ENCODE data around the gene APOL2. TPM values are rescaled to one million over a fixed set of nuclear protein-coding genes. Genes with fewer than 3 reads are reported as not detected.
A peak's percentile ranks its signal among the peaks of the same experiment; 100 is the strongest.
"Not testable (repeated sequence)": the region's sequence is repeated elsewhere in the genome, so short reads cannot be mapped to it uniquely, and the experiment has no call there.

Gene APOL2
- total RNA-seq, 1 donor from 2014 or later: 19.3 TPM

DNA sequence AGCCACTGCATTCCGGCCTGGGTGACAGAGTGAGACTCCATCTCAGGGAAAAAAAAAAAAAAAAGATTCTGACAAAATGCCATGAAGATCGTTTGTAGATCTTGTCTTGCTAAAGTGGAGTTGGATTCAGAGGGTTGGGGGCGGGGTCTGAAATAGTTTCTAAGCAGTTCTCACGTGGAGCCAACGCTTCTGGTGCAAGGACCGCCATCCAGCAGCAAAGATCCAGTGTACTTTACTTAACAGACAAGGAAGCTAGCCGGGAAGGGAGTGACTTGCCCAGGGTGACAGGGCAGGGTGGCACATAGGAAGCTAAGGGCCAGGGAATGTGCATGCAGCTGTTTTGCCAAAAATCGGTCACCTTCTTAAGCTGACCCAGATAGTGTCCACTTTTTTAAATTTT lies 41.1 kb upstream of the APOL2 start:
- no peaks in the 10 kb centered on the region for H3K9me3 Mint-ChIP-seq (ENCODE audit: low read depth)
- peaks cover 17% of the 10 kb centered on the region for H3K36me3 Mint-ChIP-seq (ENCODE audit: insufficient read depth)
- no peak overlapping the region for H3K27ac Mint-ChIP-seq
- no peaks in the 10 kb centered on the region for H3K27me3 Mint-ChIP-seq
- H3K4me3 Mint-ChIP-seq (ENCODE audit: low read depth): no peak overlapping the region
- no peaks in the 10 kb centered on the region for H3K4me1 Mint-ChIP-seq (ENCODE audit: low read depth)
- DNase-seq (ENCODE audit: low spot score, unreplicated experiment): no peak
- TF ChIP-seq, protein P1, sequence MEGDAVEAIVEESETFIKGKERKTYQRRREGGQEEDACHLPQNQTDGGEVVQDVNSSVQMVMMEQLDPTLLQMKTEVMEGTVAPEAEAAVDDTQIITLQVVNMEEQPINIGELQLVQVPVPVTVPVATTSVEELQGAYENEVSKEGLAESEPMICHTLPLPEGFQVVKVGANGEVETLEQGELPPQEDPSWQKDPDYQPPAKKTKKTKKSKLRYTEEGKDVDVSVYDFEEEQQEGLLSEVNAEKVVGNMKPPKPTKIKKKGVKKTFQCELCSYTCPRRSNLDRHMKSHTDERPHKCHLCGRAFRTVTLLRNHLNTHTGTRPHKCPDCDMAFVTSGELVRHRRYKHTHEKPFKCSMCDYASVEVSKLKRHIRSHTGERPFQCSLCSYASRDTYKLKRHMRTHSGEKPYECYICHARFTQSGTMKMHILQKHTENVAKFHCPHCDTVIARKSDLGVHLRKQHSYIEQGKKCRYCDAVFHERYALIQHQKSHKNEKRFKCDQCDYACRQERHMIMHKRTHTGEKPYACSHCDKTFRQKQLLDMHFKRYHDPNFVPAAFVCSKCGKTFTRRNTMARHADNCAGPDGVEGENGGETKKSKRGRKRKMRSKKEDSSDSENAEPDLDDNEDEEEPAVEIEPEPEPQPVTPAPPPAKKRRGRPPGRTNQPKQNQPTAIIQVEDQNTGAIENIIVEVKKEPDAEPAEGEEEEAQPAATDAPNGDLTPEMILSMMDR (IDR thresholded peaks at IDR 0.05; ENCODE audit: unreplicated experiment): no peak

DNA sequence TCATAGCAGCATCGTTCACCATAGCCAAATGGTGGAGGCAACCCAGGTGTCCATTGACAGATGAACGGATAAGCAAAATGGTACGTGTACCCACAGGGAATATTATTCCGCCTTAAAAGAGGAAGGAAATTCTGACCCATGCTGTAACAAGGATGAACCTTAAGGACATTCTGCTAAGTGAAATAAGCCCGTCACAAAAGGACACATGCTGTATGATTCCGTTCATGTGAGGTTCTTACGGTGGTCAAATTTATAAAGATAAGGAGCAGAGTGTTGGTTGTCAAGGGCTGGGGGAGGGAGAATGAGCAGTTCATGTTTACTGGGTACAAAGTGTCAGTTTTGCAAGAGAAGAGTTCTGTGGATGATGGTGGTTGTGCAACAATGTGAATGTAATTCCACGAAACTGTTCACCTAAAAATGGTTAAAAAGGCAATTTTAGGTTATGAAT lies 39.9 kb upstream of the APOL2 start:
- Mint-ChIP-seq H3K36me3 (ENCODE audit: insufficient read depth) (peaks cover 16% of the 10 kb centered on the region), H3K4me1 (ENCODE audit: low read depth) (no peaks in the 10 kb centered on the region), H3K9me3 (ENCODE audit: low read depth) (no peaks in the 10 kb centered on the region), H3K4me3 (ENCODE audit: low read depth) (no peak overlapping the region), H3K27me3 (no peaks in the 10 kb centered on the region), H3K27ac (no peak overlapping the region)
- no peak for DNase-seq (ENCODE audit: low spot score, unreplicated experiment)
- TF ChIP-seq, protein P1 (IDR thresholded peaks at IDR 0.05; ENCODE audit: unreplicated experiment): no peak

DNA sequence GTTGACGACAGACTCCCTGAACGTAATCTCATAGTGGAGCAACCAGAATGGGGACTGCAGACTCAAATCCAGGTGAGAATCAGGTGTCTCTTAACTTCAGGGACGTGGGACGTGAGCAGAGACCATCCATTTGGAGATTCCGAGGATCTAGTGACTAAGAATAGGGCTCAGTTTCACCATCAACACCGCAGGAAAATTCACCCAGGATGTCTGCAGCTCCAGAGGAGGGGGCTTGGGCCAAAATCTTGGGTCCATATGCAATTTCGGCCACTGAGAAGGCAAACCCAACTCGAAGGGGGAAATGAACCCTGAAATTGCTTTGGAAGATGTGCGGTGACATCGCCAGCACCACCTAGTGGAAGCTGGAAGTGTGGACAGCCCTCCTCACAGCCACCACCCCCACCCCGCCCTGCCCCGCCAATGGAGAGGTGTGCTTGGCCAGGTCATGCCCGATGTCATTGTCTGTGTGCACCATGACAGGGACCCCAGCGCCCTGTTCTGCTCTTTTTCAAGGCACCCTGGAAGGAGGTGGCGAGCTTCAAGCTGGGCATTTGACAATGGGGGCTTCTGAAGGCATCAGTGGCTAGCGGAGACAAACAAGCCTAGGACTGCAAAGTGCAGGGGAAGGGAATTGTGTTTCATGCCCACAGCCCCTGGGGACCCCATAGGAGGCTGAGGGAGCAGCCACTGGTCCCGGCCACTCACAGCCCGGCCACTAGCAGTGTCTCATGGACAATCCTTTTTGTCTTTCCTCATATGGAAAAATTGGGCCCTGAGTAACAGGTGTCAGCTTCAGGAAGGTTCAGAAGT lies 38.4 kb upstream of the APOL2 start:
- Mint-ChIP-seq H3K36me3 (ENCODE audit: insufficient read depth) (peaks cover 13% of the 10 kb centered on the region), H3K27me3 (no peaks in the 10 kb centered on the region), H3K9me3 (ENCODE audit: low read depth) (no peaks in the 10 kb centered on the region), H3K4me1 (ENCODE audit: low read depth) (no peaks in the 10 kb centered on the region), H3K4me3 (ENCODE audit: low read depth) (no peak overlapping the region), H3K27ac (no peak overlapping the region)
- TF ChIP-seq, protein P1 (IDR thresholded peaks at IDR 0.05; ENCODE audit: unreplicated experiment): peak; percentile 77
- DNase-seq (ENCODE audit: low spot score, unreplicated experiment): peak; percentile 28

DNA sequence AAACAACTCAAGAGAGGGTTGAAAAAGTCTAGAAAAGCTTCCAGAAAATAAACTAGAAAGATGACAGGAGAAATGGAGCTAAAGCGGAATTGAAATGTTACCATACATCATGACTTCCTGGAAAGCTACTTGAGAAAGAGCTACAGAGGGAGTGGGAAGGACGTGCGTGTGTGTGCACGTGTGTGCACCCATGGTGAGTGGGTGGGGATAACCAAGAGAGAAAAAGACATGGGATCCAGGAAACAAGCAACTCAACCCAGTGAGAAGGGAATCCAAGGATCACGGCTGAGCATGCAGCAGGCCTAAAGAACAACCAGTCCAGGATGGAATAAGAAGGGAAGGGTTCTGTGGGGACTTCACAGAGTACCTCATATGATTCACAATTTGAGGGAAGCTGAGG lies 35.2 kb upstream of the APOL2 start:
- H3K4me3 Mint-ChIP-seq (ENCODE audit: low read depth): no peak overlapping the region
- peaks cover 1% of the 10 kb centered on the region for H3K36me3 Mint-ChIP-seq (ENCODE audit: insufficient read depth)
- H3K9me3 Mint-ChIP-seq (ENCODE audit: low read depth): no peaks in the 10 kb centered on the region
- H3K4me1 Mint-ChIP-seq (ENCODE audit: low read depth): no peaks in the 10 kb centered on the region
- DNase-seq (ENCODE audit: low spot score, unreplicated experiment): no peak
- TF ChIP-seq, protein P1 (IDR thresholded peaks at IDR 0.05; ENCODE audit: unreplicated experiment): no peak
- H3K27ac Mint-ChIP-seq: peak overlapping the region; percentile 29
- H3K27me3 Mint-ChIP-seq: no peaks in the 10 kb centered on the region

DNA sequence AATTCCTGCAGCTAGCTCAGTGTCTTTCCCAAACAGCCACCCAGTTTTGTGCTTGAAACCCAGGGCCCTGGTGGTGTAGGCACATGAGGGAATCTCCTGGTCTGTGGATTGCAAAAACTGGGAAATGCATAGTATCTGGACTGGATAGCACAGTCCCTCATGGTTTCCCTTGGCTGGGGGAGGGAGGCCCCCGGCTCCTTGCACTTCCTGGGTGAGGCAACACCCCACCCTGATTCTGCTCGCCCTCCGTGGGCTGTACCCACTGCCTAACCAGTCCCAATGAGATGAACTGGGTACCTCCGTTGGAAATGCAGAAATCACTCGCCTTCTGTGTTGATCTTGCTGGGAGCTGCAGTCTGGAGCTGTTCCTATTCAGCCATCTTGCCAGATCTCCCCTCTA lies 32.6 kb upstream of the APOL2 start:
- not testable (repeated sequence) for H3K9me3 Mint-ChIP-seq (ENCODE audit: low read depth); H3K4me1 Mint-ChIP-seq (ENCODE audit: low read depth); H3K27me3 Mint-ChIP-seq

DNA sequence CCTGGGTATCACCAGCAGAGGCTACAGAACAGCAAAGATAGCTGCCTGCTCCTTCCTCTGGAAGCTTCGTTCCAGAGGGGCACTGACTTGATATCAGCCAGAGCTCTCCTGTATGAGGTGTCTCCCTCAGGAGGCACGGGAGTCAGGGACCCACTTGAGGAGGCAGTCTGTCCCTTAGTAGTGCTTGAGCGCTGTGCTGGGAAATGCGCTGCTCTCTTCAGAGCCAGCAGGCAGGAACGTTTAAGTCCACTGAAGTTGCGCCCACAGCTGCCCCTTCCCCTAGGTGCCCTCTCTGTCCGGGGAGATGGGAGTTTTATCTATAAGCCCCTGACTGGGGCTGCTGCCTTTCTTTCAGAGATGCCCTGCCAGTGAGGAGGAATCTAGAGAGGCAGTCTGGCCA lies 31.9 kb upstream of the APOL2 start:
- not testable (repeated sequence) for DNase-seq (ENCODE audit: low spot score, unreplicated experiment); H3K27me3 Mint-ChIP-seq; H3K9me3 Mint-ChIP-seq (ENCODE audit: low read depth); H3K4me3 Mint-ChIP-seq (ENCODE audit: low read depth); H3K4me1 Mint-ChIP-seq (ENCODE audit: low read depth); H3K36me3 Mint-ChIP-seq (ENCODE audit: insufficient read depth)
- peak overlapping the region; percentile 10 for H3K27ac Mint-ChIP-seq

More for the DNA sequence above, 32.6 kb upstream of the APOL2 start:
- not testable (repeated sequence) for H3K27ac Mint-ChIP-seq; H3K36me3 Mint-ChIP-seq (ENCODE audit: insufficient read depth); DNase-seq (ENCODE audit: low spot score, unreplicated experiment); H3K4me3 Mint-ChIP-seq (ENCODE audit: low read depth)

Data from progenitor cell of endocrine pancreas (in vitro differentiated cells).